Ureter (tissue), 1 donor: Measurements from ENCODE around the gene CRYBB1. TPM values are rescaled to one million over a fixed set of nuclear protein-coding genes. Genes with fewer than 3 reads are reported as not detected.

Experiments used
- DNase-seq: peaks from one replicate; pipeline ENCODE4 v3.0.0-alpha.2; 2020; ENCODE audit warnings: low spot score
- total RNA-seq: library from RNA; stranded (reverse); gene quantifications from one replicate; pipeline ENCODE4 v1.2.4, GENCODE V29; 2023
- donor health status: DM: yes; HTN: yes; CAD: no.

CRYBB1 gene
- total RNA-seq, 1 donor from 2014 or later, result not detected

DNA sequence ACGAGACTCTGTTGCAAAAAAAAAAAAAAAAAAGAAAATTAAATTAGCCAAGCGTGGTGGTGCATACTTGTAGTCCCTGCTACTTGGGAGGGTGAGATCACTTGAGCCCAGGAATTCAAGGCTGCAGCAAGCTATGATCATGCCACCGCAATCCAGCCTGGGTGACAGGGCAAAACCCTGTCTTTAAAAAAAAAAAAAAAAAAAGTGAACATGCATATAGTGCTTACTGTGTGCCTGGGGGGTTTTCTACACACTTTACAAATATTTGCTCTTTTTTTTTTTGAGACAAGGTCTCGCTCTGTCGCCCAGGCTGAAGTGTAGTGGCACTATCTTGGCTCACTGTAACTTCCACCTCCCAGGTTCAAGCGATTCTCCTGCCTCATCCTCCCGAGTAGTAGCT, 40.7 kb downstream of the CRYBB1 start:
- DNase-seq, result no peak

DNA sequence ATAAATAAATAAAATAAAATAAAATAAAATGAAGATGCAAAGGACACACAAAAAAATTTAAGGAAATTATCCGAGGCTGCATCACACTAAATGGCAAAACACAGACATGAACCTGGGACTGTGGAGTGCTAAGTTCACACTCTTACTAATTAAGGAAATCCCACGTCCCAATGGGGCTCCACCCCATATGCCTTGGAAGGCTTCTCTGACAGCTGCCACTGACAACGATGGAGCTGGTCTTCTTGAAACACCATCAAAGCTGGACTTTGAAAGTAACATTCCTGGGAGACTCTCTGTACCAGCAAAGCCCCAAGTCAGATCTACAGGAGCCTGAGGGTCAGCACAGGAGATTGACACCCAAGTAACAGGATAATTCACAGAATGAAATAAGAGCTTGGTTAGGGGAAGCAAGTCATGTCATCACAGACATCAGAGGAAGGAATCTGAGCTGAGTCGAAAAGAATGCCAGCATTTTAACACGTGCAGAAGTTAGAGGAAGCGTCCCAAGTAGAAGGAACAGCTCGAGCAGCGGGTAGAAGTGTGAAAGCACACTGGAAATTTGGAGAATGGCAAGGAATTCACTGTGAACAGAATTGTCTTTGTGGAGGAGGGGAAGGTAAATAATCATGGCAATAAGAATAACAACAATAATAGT, 41.7 kb downstream of the CRYBB1 start:
- no peak for DNase-seq

DNA sequence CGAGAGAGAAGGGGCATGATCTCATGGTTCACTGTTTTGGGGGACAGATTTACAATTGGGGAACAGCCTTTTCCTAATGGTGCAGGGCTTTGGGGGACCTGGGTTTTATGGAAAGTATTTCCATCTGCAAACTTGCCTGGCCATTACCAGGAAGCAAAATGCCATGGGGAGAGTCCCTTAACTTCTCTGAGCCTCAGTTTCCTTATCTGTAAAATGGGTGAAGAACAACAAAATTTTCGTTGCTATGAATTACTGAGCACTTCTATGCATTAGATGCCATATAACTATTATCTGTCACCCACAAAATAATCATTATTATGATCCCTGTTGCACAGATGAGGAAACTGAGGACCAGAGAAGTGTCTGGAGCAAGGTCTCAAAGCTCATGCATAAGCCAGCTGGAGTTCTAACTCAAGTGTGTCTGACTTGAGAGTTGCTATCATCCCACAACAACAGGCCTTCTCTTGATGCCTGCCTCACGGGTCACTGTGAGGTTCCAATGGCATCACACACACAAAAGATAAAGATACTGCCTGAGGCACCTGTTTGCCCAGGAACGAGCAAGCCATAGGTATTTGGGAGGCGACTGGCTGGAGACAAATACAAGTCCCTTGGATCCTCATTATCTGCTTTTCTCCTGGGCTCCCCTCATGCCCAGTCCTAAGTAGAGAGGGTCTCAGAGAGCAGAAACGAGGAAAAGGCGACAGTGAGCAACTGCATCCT, 43.7 kb downstream of the CRYBB1 start:
- no peak for DNase-seq

DNA sequence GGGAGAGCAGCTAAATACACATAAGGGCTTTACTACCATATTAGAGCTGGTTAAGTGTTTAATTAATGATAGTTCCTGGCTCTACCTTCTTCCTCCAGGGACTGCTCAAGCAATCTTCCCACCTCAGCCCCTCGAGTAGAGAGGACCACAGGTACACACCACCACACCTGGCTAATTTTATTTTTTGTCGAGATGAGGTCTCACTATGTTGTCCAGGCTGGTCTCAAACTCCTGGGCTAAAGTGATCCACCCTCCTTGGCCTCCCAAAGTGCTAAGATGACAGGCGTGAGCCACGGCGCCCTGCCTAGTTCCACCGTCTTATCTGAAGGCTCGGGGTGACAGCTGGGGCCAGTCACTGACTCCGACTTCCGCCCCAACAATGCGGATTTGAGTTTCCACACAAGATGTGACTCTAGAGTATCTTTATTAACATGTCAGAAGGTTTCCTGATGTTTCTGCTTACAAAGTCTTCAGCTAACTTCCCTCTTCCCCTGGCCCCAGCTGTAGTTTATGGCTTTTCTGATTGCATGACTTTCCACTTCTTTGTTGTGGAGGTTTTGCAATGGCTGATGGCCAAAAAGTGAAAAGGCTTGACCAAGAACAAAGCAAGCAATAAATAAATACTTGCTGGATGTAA, 44.7 kb downstream of the CRYBB1 start:
- no peak for DNase-seq

DNA sequence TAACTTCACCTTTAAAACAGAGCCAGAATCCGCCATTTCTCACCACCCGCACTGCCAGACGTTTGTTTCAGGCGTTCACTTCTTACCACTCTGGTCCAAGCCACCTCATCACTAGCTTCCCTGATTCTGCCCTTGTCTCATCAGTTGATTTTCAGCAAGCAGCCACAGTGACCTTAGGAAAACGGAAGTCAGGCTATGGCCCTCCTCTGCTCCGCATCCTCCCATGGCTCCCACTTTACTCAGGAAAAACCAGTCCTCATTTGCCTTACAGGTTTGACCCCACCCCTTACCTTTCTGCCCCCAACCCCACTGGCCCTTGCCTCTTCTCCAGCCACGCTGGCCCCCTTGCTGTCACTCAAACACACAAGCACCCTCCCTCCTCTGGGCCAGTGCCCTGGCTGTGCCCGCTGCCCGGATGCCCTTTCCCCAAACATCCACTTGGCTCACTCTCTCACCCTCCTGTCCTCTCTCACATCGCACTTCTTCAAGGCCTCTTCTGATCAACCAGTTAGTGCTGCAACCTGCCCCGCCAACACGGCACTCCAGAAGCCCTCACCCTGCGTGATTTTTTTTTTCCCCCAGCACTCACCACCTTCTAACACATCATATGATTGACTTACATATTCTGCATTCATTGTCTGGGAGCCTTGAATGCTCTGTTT, 46.8 kb downstream of the CRYBB1 start:
- DNase-seq, result no peak

DNA sequence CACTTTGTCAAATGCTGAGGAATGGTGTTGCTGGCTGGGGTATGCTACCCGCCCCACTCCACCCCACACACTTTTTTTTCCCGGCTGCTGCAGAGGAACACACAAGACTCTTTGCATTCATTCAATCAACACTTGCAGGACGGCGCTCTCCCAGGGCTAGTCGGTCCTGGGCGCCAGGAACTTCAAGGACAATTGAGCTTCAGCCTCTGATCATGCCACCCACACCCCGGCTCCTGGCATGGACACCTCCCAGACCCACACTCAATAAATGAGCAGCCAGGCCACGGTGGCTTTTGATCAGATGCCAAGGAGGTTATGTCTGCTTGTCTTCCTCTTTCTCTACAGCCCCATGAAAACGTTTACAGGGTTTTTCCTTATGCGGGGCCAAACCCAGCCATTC, 47.7 kb downstream of the CRYBB1 start:
- DNase-seq, result no peak

DNA sequence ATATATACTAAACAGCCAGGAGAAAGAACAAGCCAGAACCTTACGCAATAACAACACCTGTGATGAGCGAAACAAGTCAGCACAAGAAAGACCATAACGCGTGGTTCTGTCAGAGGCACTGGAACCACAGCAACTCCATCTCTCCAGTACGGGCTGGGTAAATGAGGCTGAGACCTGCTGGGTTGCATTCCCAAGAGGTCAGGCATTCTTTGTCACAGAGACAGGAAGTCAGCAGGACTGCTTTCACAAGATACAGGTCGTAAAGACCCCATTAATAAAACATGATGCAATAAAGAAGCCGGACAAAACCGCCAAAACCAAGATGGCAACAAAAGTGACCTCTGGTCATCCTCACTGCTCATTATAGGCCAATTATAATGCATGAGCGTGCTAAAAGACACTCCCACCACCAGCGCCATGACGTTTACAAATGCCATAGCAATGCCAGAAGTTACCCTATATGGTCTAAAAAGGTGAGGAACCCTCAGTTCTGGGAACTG, 49.6 kb downstream of the CRYBB1 start:
- peak; percentile 85 for DNase-seq

DNA sequence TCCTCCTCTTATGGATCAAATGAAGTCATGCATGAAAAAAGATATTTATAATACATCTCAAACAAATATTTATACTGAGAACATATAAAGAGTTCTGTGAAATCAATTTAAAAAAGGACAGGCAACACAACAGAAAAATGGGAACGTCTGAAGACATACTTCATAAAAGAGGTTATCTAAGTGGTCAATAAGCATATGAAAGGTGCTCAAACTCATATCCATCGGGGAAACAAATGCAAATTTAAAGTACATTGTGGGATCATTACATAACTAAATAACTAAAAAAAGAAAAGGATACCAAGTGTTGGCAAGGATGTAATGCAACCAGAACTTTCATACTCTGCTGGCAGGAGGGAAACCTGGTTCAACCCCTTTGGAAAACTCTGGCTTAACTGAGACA, 50.2 kb downstream of the CRYBB1 start:
- no peak for DNase-seq

DNA sequence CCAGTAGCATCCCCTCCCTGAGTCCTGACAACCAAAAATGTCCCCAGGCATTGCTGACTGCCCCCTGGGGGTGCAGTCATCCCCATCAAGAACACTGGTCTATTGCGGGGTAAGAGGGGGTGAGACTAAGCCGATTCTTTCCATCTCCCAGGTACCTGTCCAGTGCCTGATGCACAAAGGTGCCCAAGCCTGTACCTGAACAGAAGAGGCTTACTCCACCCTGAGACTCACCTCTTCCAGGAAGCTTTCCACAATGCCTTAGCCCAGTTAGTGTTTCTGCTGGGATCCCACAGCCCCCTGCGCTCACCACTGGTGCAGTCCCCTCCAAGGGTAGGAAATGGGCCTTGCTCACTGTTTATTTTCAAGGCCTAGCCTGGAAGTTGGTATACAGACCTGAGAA, 50.8 kb downstream of the CRYBB1 start:
- no peak for DNase-seq

DNA sequence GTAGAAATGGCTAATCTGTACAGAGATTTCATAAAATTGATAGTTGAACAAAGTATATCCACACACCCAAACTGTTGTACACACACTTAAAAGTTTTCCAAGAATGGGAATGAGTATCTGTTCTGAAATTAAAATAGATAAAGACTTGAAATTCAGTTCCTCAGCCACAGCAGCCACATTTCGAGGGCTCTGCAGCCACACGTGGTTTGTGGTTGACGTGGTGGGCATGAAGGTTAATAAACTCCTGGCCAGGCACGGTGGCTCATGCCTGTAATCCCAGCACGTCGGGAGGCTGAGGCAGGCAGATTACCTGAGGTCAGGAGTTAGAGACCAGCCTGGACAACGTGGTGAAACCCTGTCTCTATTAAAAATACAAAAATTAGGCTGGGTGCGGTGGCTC, 51.9 kb downstream of the CRYBB1 start:
- DNase-seq, result no peak

DNA sequence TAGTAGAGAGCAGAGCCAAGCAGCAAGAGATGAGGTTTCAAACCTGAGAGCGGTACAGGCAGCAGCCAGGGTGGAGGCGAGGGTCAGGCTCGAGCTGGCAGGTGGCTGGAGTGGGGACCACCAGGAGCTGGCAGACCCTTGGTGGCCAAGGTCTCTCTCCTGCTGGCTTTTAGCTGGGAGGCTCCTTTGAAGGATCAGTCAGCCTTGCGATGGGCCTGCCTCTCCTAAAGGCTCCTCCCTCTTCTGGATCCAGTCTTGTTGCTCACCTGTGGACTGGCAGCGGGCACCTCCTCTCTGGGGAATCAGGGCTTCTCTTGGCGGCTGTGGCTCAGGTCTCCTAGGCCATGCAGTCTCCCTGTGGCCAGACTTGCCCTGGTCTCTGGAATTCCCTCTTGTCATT, 52.6 kb downstream of the CRYBB1 start:
- DNase-seq, result no peak

DNA sequence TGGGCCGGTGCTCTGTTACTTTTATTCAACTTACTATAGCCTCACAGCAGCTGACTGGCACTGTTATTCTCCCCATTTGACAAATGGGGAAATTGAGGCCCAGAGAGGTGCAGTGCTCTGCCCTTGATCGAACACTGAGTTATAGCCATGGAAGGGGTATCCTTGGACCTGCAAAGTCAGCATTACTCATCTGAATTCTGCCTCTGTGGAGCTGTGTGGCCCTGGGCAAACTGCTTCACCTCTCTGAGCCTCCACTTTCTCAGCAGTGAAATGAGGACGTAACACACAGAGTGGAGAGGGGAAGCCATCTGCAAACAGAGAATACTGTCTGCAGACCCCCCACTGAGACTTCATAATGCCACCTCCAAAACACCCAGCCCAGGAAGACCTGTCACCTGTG, 53.2 kb downstream of the CRYBB1 start:
- no peak for DNase-seq

DNA sequence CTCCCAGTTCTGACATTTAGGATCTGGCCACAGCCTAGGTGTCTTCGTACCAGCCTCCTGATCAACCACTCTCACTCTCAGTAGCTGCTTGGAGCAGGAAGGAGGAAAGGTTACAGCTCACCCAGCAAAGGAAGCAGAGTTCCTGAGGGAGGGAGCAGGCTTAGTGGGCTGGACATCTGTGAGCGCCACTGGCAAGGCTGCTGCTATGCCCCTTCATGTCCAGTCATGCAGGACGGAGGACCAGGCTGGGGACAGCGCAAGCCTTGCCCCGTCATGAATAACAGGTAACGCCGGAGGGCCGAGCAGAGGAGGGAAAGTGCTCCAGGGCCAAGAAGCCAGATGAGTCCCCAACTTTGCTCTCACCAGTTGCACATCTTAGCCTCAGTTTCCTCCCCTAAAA, 53.6 kb downstream of the CRYBB1 start:
- peak; percentile 75 for DNase-seq

DNA sequence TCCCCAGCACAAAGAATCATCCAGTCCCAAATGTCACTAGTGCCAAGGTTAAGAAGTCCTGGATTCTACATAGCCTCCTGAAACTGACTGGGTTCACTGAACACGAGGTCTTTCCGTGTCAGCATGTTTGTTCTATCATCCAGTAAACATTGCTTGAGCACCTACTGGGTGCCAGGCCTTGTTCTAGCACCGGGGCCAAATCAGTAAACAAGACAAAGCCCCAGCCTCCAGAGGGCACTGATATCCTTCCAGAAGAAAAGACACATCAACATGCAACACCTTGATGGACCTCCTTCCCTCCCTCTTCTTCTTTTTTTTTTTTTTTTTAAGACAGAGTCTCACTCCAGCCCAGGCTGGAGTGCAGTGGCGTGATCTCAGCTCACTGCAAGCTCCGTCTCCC, 54.8 kb downstream of the CRYBB1 start:
- no peak for DNase-seq

DNA sequence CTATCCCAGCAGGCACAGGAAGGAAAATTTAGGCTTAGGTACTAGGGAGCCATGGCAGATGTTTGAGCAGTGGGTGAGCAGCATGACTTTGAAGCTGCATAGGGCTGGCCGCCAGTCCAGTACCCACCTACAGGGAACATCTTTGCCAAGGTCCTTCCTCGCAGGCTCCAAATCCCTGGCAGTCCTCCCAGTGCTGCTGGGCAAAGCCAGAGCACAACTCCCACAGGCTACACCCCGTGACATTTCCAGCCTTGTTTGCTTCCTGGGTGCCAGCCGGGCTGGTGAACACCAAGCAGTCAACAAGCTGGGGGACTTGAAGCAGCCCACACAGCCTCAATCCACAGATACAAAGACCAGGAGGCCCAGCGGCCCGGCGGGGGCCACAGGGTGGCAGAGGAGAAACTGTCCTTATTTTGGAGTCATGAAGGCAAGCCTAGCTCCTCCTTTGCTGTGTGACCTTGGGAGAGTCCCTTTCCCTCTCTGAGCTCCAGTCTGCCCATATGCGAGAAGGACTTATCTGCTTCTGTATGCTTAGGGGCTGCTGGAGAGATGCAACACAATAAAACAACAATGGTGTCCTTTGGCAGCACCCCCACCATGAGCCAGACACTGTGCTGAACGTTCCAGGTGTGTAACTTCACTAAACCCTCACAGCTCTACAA, 55.9 kb downstream of the CRYBB1 start:
- DNase-seq, result no peak

DNA sequence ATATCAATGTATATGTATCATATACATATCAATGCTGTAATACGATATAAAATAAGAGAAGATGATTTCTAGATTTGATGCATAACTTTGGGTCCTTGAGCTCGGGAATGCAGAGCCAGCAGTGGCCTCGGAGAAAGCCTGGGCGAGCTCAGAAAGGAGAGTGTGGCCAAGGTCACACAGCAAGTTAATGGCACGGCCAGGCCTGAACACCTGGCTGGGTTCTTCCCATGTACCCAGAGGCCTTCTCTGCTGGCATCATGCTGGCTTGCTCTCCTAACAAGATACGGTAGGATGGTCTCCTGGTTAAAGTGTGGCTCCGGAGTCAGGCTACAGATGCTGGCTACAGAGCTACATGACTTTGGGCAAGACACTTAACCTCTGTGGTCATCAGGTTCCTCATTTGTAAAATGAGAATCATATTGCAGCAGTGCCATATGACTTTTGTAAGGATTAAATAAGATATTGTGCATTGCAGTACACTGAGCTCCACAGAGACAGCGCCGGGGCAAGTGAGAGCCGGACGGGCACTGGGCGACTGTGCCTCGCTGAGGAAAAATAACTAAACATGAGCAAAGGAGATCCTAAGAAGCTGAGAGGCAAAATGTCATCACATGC, 57.8 kb downstream of the CRYBB1 start:
- DNase-seq, result no peak

DNA sequence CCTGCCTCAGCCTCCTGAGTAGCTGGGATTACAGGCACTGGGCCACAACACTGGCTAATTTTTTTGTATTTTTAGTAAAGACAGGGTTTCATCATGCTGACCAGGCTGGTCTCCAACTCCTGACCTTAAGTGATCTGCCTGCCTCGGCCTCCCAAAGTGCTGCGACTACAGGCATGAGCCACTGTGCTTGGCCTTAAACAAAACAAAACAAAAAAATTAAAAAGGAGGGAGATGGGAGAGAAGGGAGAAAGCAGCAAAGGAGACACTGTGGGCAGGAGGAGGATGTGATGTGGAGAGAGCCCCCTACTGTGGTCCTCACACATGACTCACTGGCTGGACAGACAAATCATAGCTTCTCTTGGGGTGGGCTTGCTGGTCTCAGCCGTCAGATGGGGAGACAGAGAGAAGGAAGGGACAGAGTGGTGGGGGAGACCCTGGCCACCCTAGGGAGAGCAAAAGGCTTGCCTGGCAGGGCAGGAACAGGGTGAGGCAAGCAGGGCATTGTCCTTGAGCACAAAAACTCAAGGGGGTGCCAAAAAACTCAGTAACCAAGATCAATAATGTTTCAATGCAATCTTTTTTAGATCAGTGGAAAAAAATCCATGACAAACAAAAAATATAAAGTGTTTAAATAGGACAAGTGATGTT, 59.5 kb downstream of the CRYBB1 start:
- no peak for DNase-seq

DNA sequence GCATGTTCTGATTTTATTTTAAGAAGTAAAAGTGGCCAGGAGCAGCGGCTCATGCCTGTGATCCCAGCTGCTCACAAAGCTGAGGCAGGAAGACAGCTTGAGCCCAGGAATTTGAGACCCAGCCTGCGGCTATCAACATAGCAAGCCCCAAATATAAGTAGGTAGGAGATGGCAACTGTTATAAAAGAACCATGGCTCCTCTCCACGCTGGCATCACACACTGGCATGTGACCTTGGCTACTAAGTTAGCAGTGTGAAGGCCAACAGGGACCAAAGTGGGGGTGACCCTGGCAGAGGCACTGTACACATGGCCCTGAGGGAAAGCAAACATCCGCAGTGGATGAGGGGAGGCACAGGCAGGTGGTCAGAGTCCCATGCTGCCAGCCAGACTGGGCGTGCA, 60.9 kb downstream of the CRYBB1 start:
- DNase-seq, result no peak

DNA sequence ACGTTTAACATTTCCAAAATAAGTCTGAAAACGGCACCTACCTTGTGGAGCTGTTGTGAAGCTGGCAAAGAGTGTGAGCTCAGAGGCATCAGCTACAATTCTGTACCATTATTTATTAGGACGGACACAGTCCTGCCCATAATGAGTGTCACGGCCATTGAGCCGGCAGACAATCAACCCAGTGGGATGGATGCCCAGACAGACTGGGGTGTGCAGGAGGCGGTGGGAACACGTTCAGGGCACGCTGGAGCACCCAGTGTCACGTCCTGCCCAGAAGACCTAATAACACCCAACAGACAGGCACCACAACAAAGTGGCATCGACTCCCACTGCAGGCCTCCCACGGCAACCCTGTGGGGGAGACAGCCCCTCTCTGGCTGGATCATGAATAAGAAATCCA, 62.3 kb downstream of the CRYBB1 start:
- DNase-seq, result no peak

DNA sequence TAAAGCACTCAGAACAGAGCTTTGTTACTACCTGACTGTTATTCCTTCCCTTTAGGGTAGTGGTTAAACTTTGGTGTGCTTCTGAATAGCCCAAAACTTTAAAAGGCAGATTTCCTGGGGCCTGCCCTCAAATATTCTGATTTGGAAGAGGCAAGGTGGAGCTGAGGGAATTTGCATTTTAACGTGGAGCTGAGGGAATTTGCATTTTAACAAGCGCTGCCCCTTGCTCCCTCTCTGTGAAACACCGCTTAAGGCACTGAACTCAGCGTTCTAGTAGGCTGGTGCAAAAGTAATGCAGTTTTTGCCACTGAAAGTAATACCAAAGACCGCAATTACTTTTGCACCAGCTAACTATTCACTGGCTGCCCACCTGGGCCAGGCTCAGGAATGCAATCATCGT, 62.9 kb downstream of the CRYBB1 start:
- no peak for DNase-seq
